SU-DHL-6 (cell line): ENCODE measurements around the gene TBC1D16.
"Not testable (repeated sequence)": the region's sequence is repeated elsewhere in the genome, so short reads cannot be mapped to it uniquely, and the experiment has no call there.

Experiments used
- H2AFZ ChIP-seq: fragments of 200-600 bp; sonication (generic); 2 replicates; pipeline ENCODE4 v1.6.1; 2014; ENCODE audit warnings: low read depth, mild to moderate bottlenecking, moderate library complexity, mixed read lengths, antibody characterized with exemption, low read length; ENCODE audit not compliant: severe bottlenecking
- H3F3A ChIP-seq: fragments of 200-600 bp; shearing (Covaris generic); 2 replicates; pipeline ENCODE4 v1.6.0; 2016; ENCODE audit warnings: antibody characterized with exemption, mild to moderate bottlenecking; ENCODE audit not compliant: insufficient read depth
- H3K27ac ChIP-seq: fragments of 200-600 bp; sonication (generic); 2 replicates; pipeline ENCODE4 v1.5.1; 2016; ENCODE audit warnings: low read depth, mild to moderate bottlenecking, low read length, moderate library complexity, mixed read lengths
- H3K27me3 ChIP-seq: fragments of 200-600 bp; sonication (generic), shearing (Covaris generic); 2 replicates; pipeline ENCODE4 v1.6.0; 2014; ENCODE audit warnings: mild to moderate bottlenecking, low read length
- H3K36me3 ChIP-seq: fragments of 200-600 bp; sonication (generic); 2 replicates; pipeline ENCODE4 v1.6.1; 2014; ENCODE audit warnings: mild to moderate bottlenecking, low read length, mixed read lengths
- H3K4me2 ChIP-seq: fragments of 300-600, 200-600 bp; shearing (Covaris generic), sonication (generic); 2 replicates; pipeline ENCODE4 v1.6.0; 2014; ENCODE audit warnings: low read length, low read depth, mild to moderate bottlenecking; ENCODE audit not compliant: poor library complexity, severe bottlenecking
- H3K4me3 ChIP-seq: fragments of 200-600 bp; sonication (generic); 2 replicates; pipeline ENCODE4 v1.5.1; 2014; ENCODE audit warnings: antibody characterized with exemption, low read length, mild to moderate bottlenecking, mixed read lengths; ENCODE audit not compliant: insufficient read depth, poor library complexity, severe bottlenecking
- H3K79me2 ChIP-seq: fragments of 200-600 bp; sonication (generic); 2 replicates; pipeline ENCODE4 v1.6.1; 2014; ENCODE audit warnings: mild to moderate bottlenecking, low read length, moderate library complexity; ENCODE audit not compliant: insufficient read depth
- H3K9ac ChIP-seq: fragments of 200-600 bp; sonication (generic); 2 replicates; pipeline ENCODE4 v1.7.0; 2014; ENCODE audit warnings: mild to moderate bottlenecking, low read length
- H3K9me2 ChIP-seq: fragments of 200-600 bp; sonication (generic); replicated peaks from 2 replicates; pipeline ENCODE4 v1.6.1; 2014; ENCODE audit warnings: low read length; ENCODE audit not compliant: insufficient read depth
- H3K9me3 ChIP-seq: fragments of 200-600 bp; sonication (generic); 2 replicates; pipeline ENCODE4 v1.6.1; 2014; ENCODE audit warnings: low read length, mixed read lengths; ENCODE audit not compliant: insufficient read depth
- H4K20me1 ChIP-seq: fragments of 200-600 bp; sonication (generic); 2 replicates; pipeline ENCODE4 v1.6.1; 2014; ENCODE audit warnings: low read depth, mild to moderate bottlenecking, antibody characterized with exemption, low read length, moderate library complexity, mixed read lengths
- EZH2phosphoT487 ChIP-seq: fragments of 200-600 bp; sonication (generic), shearing (Covaris generic); conservative IDR thresholded peaks from 2 replicates; pipeline ENCODE4 v1.6.1; 2018; ENCODE audit warnings: mild to moderate bottlenecking, antibody characterized with exemption, low read length, moderate library complexity, mixed read lengths
- TF ChIP-seq, protein P1 (sequence below): fragments of 200-600 bp; sonication (generic); IDR thresholded peaks from one replicate; pipeline ENCODE4 v1.5.1; 2017; ENCODE audit warnings: antibody characterized with exemption, mild to moderate bottlenecking, low read length, moderate library complexity; ENCODE audit not compliant: insufficient read depth, poor library complexity, severe bottlenecking

TBC1D16 gene

DNA sequence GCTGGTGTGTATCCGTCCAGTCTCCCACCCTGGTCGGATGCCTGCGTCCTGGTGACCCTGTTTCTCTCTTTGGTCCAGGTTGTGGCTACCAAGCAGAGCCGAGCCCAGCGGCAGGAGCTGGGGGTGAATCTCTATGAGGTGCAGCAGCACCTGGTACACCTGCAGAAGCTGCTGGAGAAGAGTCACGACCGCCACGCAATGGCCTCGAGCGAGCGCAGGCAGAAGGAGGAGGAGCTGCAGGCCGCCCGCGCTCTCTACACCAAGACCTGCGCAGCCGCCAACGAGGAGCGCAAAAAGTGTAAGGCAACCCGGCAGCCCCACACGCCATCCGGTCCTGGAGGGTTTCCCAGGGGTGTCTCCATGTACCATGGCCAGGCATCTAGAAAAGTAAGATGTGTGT lies 14.3 kb upstream of the TBC1D16 start:
- Histone ChIP-seq H3F3A (no peaks in the 10 kb centered on the region), H3K9ac (no peak overlapping the region), H3K4me3 (no peak overlapping the region), H3K4me2 (no peak overlapping the region), H3K79me2 (no peaks in the 10 kb centered on the region), H3K9me2 (no peaks in the 10 kb centered on the region), H3K9me3 (no peaks in the 10 kb centered on the region), H3K36me3 (no peaks in the 10 kb centered on the region), H2AFZ (no peak overlapping the region), H4K20me1 (no peaks in the 10 kb centered on the region), H3K27ac (no peak overlapping the region), H3K27me3 (no peaks in the 10 kb centered on the region)
- TF ChIP-seq, protein P1, sequence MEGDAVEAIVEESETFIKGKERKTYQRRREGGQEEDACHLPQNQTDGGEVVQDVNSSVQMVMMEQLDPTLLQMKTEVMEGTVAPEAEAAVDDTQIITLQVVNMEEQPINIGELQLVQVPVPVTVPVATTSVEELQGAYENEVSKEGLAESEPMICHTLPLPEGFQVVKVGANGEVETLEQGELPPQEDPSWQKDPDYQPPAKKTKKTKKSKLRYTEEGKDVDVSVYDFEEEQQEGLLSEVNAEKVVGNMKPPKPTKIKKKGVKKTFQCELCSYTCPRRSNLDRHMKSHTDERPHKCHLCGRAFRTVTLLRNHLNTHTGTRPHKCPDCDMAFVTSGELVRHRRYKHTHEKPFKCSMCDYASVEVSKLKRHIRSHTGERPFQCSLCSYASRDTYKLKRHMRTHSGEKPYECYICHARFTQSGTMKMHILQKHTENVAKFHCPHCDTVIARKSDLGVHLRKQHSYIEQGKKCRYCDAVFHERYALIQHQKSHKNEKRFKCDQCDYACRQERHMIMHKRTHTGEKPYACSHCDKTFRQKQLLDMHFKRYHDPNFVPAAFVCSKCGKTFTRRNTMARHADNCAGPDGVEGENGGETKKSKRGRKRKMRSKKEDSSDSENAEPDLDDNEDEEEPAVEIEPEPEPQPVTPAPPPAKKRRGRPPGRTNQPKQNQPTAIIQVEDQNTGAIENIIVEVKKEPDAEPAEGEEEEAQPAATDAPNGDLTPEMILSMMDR: no peak
- no peak for TF ChIP-seq EZH2phosphoT487

DNA sequence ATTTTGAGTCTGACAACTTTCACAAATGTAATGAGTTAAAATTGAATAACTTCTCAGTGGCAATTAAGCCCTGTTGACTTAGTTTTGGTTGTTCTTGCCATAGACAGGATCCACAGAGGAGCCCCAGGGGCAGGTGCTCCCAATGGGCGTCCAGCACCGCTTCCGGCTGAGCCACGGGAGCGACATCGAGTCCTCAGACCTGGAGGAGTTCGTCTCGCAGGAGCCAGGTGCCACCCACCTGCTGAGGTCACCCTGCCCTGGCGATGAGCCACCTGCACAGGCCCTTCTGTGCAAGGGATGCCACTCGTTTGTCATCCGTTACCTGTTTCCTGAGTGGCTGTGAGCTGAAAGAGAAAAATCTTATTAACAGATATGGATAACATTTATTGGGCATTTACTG lies 11.5 kb upstream of the TBC1D16 start:
- no peaks in the 10 kb centered on the region for H3K9me3 ChIP-seq
- H3K27me3 ChIP-seq: no peaks in the 10 kb centered on the region
- H3K4me2 ChIP-seq: no peak overlapping the region
- H3K79me2 ChIP-seq: no peaks in the 10 kb centered on the region
- TF ChIP-seq, protein P1: no peak
- TF ChIP-seq EZH2phosphoT487: no peak
- H4K20me1 ChIP-seq: no peaks in the 10 kb centered on the region
- no peak overlapping the region for H3K9ac ChIP-seq
- H3K36me3 ChIP-seq: no peaks in the 10 kb centered on the region
- H2AFZ ChIP-seq: no peak overlapping the region
- H3K27ac ChIP-seq: no peak overlapping the region
- H3K4me3 ChIP-seq: no peak overlapping the region
- no peaks in the 10 kb centered on the region for H3F3A ChIP-seq
- H3K9me2 ChIP-seq: no peaks in the 10 kb centered on the region

DNA sequence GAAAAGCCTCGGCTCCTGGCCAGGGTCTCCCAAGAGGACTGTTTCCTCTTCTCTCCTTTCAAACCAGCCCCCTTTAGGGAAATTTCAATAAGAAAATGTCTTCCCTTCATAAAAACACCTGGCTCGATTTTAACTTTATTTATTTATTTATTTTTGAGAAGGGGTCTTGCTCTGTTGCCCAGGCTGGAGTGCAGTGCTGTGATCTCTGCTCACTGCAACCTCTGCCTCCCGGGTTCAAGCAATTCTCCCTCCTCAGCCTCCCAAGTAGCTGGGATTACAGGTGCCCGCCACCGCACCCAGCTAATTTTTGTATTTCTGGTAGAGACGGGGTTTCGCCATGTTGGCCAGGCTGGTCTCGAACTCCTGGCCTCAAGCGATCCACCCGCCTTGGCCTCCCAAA lies 11.0 kb upstream of the TBC1D16 start:
- H3K9me2 ChIP-seq, H3K4me3 ChIP-seq, H3K9ac ChIP-seq, H3K9me3 ChIP-seq, H4K20me1 ChIP-seq, H3F3A ChIP-seq, H3K4me2 ChIP-seq, H3K79me2 ChIP-seq, H3K27me3 ChIP-seq, H3K27ac ChIP-seq, H3K36me3 ChIP-seq, H2AFZ ChIP-seq: not testable (repeated sequence)

DNA sequence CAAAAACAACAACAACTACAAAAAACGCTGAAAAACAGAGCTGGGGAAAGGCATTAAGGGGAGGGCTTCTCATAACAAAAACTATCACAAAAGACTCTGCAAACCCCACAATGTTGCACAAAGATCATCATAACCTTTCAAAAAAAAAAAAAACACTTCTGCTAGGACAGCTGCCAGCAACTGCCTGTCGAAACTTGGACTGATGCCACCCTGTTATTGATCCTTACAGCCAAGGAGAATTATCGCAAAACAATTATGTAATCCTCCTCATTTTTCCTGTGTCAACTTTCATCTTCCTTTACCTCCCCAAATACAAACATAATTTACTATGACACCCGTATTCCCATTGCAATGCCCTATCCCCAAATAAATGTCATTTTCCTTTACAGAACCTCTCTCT lies 10.0 kb upstream of the TBC1D16 start:
- Histone ChIP-seq H3K27me3 (no peaks in the 10 kb centered on the region), H3K27ac (no peak overlapping the region), H3K4me3 (no peak overlapping the region), H2AFZ (no peak overlapping the region), H3K79me2 (no peaks in the 10 kb centered on the region), H3K9me3 (no peaks in the 10 kb centered on the region), H3K4me2 (no peak overlapping the region), H3F3A (no peaks in the 10 kb centered on the region), H3K9ac (no peak overlapping the region), H3K9me2 (no peaks in the 10 kb centered on the region), H4K20me1 (no peaks in the 10 kb centered on the region), H3K36me3 (no peaks in the 10 kb centered on the region)
- TF ChIP-seq EZH2phosphoT487: no peak
- TF ChIP-seq, protein P1: no peak
